Heart left ventricle (tissue), 13 donors: ENCODE data around the gene KIF5B.

Experiments used
- POLR2A ChIP-seq, 2 donors: fragments of 450-650 bp; IDR thresholded peaks; one replicate each; pipeline ENCODE4 v1.6.1; 2017; ENCODE audit warnings: antibody characterized with exemption in 2 of 2, mild to moderate bottlenecking in 2 of 2, moderate library complexity in 2 of 2
- TF ChIP-seq, protein P1 (sequence below), 12 donors: fragments of 200-600 bp; sonication (generic) in 4 of 12; IDR thresholded peaks; one replicate each; pipeline versions ENCODE4 v1.5.0 to v1.8.0; 2018 to 2022; ENCODE audit warnings: antibody characterized with exemption in 12 of 12, mild to moderate bottlenecking in 5 of 12
- donor health status: ischemic (EF 13 %, LVEDD 7.1; RV severe dilation, severe dysfunction).
- donor health status: DM: no; HTN: yes; CAD: no.
- donor health status: DM: no; HTN: no; CAD: no.
- donor health status: ischemic (EF 25% LVEDD 6.9; RV normal size, moderate dysfunction).
- donor health status: ischemic (EF 25% LVEDD 5.7; RV mildly dilated, moderate dysfunction).
- donor health status: ischemic (EF 35%, LVEDD 5.7; RV mildly dilated, moderate dysfunction).
- donor health status: nonischemic (EF 11% LVEDD 7.7; RV severe dilation, severe dysfunction).
- donor health status: DM: yes; HTN: yes; CAD: no.
- donor health status: PGD.
- donor health status: ischemic (EF 29% LVEDD 5.4; RV normal size, mild dysfunction).
- donor health status: nonischemic (EF 23%, LVEDD 6.1; RV moderate dilation, normal function).

DNA sequence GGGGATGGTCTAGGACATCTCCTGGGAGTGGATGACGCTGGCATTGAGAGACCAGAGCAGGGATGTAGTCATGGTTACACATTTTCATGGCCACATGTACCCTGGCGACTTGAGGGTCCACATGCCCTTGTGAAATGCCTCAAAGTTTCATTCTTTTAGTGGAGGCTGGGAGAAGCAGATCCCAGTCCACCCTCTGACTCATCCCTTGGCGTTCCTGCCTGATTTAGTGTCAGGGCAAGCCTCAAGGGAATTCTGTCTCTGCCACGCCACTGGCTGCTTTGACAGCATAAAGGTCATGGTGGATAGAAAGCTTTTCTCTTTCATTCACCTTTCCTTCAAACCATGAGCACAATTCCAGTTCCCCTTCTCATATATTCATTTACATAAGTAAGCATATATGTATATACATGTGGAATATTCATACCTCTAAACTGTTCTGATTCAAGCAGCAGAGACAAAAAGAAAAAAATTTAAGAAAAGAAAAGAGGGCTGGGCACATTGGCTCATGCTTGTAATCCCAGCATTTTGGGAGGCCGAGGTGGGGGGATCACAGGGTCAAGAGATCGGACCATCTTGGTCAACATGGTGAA lies 21.8 kb upstream of the KIF5B start:
- TF ChIP-seq POLR2A (IDR thresholded peaks at IDR 0.05) = no peak
- TF ChIP-seq, protein P1, sequence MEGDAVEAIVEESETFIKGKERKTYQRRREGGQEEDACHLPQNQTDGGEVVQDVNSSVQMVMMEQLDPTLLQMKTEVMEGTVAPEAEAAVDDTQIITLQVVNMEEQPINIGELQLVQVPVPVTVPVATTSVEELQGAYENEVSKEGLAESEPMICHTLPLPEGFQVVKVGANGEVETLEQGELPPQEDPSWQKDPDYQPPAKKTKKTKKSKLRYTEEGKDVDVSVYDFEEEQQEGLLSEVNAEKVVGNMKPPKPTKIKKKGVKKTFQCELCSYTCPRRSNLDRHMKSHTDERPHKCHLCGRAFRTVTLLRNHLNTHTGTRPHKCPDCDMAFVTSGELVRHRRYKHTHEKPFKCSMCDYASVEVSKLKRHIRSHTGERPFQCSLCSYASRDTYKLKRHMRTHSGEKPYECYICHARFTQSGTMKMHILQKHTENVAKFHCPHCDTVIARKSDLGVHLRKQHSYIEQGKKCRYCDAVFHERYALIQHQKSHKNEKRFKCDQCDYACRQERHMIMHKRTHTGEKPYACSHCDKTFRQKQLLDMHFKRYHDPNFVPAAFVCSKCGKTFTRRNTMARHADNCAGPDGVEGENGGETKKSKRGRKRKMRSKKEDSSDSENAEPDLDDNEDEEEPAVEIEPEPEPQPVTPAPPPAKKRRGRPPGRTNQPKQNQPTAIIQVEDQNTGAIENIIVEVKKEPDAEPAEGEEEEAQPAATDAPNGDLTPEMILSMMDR (IDR thresholded peaks at IDR 0.05) = no peak
